CD4-positive, alpha-beta T cell treated with Interleukin-10 for 1 hour (primary cell): ENCODE data around the gene CNTNAP2.
"Not testable (repeated sequence)": the region's sequence is repeated elsewhere in the genome, so short reads cannot be mapped to it uniquely, and the experiment has no call there.

ENCODE experiments used
- DNase-seq: peaks from one replicate; pipeline ENCODE4 v3.0.0-alpha.2; 2020

The CNTNAP2 gene

DNA sequence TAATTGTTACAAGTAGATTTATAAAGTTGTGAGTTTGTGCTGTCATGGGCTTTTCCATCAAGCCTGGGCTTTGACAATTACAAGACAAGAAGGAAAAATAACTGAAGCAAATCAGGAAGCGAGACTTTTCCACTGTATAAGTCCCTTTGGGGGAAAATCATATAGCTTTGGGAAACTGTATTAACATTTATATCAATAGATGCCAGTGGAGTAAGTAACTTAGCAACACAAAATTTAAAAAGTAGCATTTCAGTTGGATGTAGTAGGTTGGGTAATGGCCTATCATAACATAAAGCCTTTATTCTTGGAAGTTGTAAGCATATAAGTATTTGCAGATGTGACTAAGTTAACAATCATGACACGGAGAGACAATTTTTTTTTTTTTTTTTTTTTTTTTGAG, 931.1 kb downstream of the CNTNAP2 start:
- DNase-seq: no peak

DNA sequence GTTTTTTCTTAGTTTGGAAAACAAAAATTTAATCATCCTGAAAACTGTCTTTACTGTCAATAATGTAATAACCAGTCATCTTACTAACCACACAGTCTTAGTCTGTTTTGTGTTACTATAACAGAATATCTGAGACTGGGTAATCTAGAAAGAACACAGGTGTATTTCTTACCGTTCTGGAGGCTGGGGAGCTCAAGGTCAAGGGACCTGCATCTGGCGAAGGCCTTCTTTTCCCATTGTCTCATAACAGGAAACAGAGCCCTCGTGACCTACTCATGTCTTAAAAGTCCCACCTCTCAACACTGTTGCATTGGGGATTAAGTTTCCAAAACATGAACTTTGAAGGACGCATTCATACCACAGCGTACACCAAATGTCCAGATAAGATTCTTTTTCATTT, 932.3 kb downstream of the CNTNAP2 start:
- DNase-seq: no peak

DNA sequence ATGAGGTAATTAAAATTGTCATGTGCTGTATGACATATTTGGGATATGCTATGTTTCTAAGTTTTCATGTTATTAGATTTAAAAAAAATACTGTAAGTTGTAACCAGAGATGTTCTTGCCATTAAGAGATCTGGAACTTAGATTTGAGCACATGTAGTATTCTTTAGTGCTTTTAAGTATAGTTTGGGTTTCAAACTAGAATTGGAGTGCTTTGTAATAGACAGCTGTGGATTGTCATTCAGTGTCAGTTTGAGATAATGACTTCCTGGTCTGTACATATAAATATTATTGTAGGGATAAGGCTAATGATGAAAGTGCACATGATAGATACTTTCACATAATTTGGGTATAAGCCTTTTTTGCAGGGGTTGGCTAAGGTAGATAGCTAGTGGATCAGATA, 936.2 kb downstream of the CNTNAP2 start:
- DNase-seq: no peak

DNA sequence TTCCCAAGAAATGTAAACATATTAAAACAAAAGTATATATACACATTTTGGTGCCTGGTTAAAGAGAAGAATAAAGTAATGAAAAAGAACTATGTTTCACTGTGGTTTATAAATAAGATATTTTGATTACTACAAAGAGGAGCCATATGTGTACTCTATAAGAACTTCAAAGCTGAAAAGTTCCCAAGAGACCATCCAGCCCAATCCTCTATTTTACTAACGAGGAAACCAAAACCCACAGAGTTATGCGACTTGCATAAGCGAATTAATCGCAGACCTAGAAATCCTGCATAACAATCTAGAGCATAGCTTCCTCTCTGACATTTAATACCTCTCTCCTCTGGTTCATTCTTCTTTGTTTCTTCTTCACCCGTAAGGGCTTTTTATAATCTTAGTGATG, 937.1 kb downstream of the CNTNAP2 start:
- no peak for DNase-seq

DNA sequence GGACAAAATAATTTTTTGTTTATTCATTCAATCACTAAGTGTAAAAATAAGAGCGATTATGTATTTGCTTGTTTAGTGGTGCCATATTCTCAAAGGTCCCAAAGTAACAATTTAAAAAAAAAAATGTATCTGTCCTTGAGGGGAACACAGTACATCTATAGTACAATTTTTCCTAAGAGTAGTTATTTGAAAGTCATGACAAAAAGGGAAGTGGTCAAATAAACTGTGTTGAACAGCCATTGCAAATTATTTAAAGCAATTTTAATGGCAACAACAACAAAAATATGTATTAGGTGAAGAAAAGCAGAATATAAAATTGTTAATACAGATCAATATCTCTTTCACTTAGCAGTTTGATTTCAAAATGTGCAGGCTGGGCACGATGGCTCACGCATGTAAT, 943.5 kb downstream of the CNTNAP2 start:
- no peak for DNase-seq

DNA sequence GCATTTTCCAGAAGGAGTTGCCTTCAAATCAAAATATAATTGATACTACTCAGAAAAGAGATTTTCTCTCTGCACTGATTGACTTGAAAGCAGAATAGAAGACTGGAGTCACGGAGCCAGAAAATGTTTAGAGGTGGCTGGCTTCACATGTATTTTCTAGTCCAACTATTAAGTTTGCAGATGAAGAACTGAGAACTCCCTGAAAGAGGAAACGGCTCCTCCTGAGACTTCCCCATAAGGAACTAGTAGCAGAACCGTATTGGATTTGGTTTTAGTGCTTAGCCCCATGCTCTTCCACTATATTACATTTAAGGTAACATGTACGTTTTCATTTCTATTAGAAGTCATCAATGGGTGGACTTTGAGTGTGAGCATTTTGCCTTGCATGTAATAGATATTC, 946.3 kb downstream of the CNTNAP2 start:
- DNase-seq: no peak

DNA sequence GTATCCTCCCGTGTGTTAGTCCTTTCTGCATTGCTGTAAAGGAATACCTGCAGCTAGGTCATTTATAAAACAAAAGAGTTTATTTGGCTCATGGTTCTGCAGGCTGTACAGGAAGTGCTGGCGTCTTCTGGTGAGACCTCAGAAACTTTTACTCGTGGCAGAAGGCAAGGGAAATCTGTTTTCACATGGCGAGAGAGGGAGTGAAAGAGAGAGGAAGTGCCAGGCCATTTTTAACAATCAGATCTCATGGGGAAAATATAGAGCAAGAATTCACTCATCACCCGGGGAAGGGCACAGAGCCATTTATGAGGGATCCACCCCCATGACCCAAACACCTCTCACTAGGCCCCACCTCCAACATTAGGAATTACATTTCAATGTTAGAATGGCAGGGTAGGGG, 952.2 kb downstream of the CNTNAP2 start:
- DNase-seq: no peak

DNA sequence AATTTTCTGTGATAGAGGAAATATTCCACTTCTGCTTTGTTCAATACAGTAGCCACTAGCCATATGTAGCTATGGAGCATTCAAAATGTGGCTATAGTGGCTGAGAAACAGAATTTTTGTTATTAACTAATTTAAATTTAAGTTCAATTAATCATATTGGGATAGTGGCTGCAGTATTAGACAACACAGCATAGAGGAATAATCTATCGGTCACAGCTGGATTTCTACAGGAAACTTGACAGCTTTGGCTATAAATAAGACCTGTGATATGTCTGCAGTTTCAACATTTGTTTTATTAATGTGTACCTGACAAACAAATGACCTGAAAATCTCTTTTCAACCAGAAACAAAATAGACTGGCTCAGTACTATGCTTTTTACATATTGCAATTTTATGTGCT, 953.2 kb downstream of the CNTNAP2 start:
- no peak for DNase-seq

DNA sequence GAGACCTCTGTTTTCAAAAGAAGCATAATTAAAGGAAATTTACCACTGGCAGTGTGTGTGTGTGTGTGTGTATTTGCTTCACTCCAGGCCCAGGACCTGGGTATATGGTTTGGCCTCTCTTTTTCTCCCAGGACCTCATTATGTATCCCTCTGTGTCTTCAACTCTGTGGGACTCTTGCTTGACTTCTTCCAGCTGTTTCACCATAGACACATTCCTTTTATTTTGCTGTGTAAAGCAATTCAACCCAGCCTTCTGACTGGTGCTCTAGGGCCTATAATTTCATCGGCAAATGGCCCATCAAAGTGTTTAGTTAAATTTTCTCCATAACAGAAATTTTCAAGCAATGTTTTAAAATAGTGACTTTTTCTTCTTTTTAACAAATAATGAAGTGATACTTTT, 954.3 kb downstream of the CNTNAP2 start:
- no peak for DNase-seq

DNA sequence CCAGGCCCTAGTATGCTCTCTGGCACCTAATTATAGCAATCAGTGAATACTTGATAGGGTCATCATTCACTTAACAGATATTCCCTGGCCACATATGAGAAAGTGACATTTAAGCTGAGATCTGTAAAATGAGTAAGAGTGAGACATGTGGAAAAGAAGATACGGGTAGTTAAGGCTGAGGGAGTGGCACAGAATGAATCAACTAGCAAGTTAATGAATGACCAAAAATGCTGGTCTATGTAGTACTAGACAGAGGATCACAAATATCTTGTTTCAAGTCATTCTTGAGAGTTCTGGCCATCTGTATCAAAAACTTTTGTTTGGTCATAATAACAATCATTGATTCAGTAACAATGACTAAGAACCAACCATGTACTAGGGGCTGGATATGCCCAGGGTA, 954.9 kb downstream of the CNTNAP2 start:
- DNase-seq: no peak

DNA sequence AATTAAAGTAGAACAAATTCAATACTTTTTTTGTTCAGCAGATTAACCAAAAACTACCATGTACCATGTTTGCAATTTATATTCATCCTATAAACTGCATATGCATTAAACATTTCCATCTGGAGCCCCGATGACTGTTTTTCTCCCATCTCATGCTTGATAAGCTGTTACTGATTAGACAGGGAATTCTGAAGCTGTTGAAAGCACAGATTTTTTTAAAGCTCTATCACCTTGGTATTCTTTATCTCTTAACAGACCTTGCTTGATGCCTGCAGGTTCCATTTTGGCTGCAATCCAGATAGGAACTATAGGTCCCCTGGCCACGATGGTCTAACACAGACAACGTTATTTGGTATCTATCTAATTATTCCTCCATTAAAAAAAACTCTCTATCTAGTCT, 961.7 kb downstream of the CNTNAP2 start:
- DNase-seq: no peak

DNA sequence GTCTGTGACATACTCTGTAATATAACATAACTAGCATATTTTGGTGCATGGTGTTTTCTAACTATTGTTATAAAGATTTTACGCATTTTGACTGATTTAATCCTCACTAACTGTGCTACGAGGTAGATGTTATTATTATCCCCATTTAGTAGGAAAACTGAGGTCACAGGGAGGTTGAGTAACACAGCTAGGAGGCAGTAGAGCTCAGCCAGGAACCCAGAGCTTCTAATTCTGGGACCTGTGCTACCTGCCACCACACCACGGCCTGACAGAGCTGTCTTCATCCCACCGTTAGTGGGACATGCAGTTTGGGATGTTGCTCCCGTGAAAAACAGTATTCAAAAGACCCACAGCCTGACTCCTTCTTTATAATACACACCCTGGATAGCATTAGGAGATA, 962.5 kb downstream of the CNTNAP2 start:
- DNase-seq: no peak

DNA sequence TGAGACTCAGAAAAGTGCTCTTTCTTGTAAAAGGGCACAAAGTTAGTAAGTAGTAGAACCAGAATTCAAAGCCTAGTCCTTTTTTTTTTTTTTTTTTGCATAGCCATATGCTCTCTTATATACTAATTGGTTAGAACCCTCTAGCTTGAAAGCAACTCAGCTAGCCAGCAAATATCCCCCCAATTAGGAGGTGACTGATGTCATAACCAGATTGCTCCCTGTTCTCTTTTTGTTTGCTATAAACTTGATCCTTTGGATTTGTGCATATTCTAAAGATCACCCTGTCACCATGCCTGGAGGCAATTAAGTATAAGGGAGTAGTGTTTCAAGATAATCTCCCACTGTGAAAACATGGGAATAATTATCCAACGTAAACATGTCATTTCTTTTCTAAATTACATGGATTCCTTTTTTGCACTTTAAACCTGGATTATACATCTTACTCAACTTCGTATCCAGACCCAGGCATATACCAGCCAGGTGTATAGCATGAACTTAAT, 963.4 kb downstream of the CNTNAP2 start:
- no peak for DNase-seq

DNA sequence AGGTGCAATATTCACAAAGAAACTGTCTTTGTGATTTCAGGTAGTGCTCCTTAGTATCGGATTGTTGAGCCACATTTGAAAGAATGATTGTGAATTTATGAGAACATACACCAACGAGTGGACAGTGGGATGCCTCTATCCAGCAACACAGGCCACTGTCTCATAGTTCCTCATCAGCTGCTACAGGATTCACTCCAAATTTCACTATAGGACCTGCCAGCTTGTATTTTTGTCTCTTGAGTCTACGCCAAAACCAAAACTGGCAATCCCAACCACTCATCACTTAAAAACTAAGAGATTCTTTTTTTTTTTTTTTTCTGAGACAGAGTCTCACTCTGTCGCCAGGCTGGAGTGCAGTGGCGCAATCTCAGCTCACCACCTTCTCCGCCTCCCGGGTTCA, 964.5 kb downstream of the CNTNAP2 start:
- DNase-seq: no peak

DNA sequence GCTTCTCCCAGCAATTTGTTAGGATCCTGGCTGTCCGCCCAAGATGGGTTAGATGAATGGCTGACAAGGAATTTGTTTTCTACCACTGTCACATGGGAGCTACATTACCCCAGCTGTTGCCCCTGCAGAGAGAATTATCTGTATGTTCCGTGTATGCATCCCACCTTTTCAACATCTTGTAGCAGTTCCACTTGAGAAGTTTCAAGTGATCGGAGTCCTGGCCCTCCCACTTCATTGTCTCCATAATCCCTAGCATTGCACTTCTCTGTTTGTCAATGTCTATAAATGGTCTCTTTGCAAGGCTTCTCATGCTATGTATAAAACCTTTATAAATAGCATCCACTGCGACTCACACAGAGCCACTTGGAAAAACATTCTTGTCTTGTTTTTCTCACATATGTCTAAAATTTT, 972.5 kb downstream of the CNTNAP2 start:
- no peak for DNase-seq

DNA sequence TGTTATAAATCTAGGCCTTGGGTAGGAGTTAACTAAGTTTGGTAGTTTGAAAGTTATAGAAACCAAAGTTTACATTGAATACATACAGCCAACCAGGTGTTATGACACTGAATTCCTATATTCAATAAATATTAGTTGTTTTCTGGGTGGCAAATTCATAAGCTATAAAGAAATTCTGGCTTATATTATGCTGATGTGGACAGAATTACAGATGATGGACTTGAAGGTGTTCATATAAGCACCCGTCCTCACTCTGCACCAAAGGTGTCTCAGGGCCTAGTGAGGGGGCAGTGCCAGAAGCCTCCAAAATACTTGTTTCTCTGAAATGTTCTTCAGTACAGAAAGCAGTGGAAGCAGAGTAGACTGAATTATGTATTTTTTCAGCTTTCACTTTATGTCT, 973.0 kb downstream of the CNTNAP2 start:
- DNase-seq: no peak

DNA sequence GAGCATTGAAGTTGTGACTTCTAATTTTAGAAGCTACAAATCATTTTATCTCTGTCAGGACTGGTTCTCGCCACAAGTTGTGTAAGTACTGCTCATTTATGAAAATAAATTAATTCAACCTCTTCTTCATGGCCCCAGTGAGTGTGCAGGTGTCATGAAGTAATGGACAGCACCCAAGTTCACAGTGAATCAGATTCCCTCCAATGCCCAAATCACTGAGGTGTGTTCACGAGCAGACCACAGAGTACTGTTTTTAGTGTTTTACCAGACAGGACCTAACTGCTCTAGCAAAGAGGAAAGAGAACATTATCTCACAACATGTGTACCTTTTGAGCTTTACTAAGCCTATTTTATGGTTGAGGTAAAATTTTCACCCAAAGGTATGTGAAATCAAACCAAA, 980.0 kb downstream of the CNTNAP2 start:
- DNase-seq: no peak

DNA sequence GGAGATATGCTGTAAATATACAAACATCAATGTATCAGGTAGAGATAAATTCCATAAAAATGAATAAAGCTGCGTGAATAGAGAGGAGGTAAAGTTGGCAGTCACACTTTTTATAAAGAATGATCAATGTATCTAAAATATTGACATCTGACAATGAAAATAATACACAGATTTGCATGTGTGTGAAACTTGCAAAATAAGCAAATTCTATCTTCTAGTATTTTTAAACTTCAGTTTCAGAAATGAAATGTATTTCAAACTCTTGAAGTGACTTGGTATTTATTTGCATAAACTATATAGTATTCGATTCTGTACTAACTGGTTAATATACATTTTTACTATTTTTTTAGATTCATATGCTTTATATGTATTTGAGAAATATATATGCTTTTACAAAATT, 986.6 kb downstream of the CNTNAP2 start:
- no peak for DNase-seq

DNA sequence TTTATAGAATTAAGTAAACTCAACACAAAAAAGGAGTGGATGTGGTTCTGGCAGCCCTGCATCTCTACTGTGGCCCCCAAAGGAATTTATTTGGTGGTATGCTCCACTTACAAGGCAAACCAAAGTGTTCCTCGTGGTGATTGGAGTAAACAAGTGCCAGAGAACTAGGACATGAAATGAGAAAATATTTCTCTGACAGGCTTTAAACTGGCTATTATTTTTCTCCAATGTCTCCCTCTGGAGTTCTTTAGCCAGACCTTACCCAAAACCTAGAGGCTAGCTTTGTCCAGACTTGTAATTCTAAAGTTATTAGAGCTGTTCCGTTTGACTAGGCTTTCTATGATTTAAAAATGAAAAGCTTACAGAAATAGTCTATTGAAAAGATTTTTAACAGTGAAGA, 990.1 kb downstream of the CNTNAP2 start:
- no peak for DNase-seq

DNA sequence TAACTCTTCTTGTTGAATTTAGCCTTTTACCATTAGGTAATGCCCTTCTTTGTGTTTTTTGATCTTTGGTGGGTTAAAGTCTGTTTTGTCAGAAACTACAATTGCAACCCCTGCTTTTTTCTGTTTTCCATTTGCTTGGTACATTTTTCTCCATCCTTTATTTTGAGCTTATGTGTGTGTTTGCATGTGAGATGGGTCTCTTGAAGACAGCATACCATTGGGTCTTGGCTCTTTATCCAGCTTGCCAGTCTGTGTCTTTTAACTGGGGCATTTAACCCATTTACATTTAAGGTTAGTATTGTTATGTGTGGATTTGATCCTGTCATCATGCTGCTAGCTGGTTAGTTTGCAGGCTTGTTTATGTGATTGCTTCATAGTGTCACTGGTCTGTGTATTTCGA, 997.9 kb downstream of the CNTNAP2 start:
- not testable (repeated sequence) for DNase-seq

DNA sequence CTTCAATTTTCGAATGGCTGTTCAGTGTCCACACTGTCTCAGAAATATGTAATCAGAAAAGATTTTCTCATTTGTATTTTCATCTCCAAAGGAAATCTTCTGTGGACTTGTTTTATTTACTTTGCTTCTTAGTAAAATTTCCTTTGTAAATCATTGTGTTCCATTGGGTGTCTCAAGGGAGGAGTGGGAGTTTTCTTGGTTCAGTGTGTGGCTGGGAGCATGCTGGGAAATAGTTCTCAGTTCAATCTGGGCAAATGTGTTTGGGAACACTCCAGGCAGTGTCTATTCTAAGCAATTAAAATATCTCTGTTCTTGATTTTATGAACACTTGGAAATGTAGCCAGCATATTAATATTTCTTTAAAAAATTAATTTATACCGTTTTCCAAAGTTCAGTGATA, 1019.8 kb downstream of the CNTNAP2 start:
- DNase-seq: no peak

DNA sequence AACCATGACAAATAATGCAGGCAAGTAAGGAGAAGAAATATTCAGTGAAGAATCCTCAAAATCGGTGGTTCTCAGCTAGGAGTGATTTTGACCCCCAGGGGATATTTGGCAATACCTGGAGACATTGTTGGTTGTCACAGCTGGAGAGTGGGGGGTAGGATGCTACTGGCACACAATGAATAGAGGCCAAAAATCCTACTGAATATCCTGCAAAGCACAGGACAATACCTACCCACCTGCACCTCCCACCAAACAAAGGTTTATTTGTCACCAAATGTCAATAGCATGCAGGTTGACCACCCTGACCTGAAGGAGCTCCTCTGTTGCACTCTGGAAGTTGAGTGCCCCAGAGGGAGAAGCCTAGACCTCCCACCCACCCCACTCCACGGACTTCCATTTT, 1028.6 kb downstream of the CNTNAP2 start:
- no peak for DNase-seq

DNA sequence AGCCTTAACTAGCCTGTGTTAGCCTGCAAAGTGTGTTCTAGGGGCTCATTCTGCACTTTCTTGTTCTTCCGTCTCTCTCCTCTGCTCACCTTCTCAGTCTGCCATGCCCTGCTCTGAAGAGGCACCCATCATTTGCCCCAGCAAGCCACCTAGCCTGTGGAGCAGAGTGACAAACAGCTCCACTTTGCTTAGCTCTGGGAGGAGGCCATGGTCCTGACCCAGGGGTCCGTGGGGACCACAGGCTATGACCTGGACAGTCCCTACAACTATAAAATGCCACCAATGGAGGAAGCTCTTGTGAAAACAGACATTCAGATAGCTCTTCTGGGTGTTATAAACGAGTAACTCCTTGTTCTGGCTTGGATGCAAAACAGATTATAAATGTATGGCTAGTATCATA, 1029.6 kb downstream of the CNTNAP2 start:
- DNase-seq: no peak

DNA sequence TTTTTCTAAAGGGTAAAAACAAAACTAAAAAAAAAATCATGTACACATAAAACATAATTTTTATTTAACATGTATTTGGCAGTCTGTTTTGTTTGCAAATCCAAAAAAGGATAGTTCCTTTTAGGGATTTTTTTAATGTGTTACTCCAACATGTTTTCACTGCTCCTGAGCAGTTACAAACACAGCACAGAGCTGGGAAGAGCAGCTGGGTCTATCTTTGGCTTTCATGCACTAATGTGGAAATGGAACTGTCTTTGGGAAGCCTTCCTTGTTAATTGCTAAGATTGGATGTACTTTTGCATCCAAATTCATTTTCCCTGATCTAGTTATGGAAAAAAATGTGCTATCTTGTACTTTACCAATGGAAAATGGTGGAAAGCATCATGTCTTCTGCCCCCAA, 1035.1 kb downstream of the CNTNAP2 start:
- no peak for DNase-seq

DNA sequence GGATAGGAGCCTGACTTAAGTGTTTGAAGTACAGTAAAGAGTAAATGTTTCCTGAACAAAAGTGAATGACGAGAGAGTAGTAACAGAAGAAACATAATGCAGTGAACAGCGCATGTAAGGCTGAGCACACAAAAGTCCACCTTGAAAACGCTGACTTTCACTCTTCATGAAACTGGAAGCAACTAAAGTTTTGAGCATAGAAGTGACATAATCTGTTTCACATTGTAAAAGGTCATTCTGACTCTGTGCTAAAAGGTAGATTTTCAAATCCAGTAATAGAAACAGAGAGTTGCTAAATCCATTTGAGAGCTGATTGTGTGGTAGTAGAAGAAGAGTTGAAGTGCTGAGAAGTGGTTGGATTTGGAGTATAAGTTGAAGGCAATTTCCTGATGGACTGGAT, 1037.0 kb downstream of the CNTNAP2 start:
- DNase-seq: no peak

DNA sequence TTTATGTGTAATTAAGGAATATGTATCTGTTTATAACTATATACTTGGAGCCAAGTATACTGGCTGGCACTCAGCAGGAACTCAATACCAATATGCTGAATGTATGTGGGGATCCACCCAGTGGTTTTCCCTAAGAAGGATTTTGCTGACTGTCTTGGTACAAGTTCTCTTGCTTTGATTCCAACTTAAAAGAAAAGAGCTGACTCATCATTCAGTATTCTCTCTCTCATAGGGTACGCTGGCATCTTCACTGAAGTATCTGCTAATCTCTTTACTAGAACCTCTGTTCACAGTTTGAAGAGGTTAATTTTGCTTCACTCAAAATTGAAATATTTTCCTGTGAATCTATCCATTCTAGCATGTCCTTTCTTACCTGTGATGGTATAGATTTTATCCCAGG, 1044.8 kb downstream of the CNTNAP2 start:
- DNase-seq: no peak
